ENCODE results near the gene KTI12. TPM values are rescaled to one million over a fixed set of nuclear protein-coding genes. Genes with fewer than 3 reads are reported as not detected.

Gene KTI12
- polyA plus RNA-seq, 1 of the 3 experiments (the other 2 are of a cell fraction) = 13.7 TPM

DNA sequence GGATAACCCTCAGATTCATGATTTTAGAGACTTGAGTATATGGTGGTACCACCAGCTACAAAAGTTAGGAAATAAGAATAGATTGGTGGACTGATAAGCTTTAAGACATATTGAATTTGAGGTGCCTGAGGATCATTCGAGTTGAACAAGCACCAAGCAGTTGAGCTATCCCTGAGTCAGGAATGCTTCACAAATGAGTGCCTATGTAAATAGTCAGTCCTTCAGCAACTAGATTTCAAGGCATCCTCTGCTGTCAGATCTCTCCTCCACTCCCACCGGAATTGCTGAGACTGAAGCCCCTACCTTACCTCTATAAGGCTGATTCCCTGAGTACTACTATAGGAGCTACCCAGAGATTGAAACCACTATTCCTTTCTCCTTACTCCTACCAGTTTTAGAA, 29.6 kb upstream of the KTI12 start:
- DNase-seq = no peak
- Histone ChIP-seq H3K4me2 (no peak overlapping the region), H3K79me2 (ENCODE audit: insufficient read depth) (peaks cover 82% of the 10 kb centered on the region), H2AFZ (ENCODE audit: low read depth) (no peak overlapping the region), H3K4me1 (ENCODE audit: control insufficient read depth in 1 of 2, insufficient read depth in 2 of 2, low read depth in 1 of 2, low read length in 1 of 2) (peaks cover 0 to 10% of the 10 kb centered on the region in 2 experiments; a peak in 3 of 4 replicates), H3K27me3 (ENCODE audit: insufficient read depth) (no peaks in the 10 kb centered on the region), H3K9ac (no peak overlapping the region), H4K20me1 (ENCODE audit: insufficient read depth) (peaks cover 17% of the 10 kb centered on the region; the same call in 1 of the 2 replicates), H3K27ac (ENCODE audit: low read depth in 2 of 2, low read length in 1 of 2) (no peak overlapping the region), H3K9me2 (no peaks in the 10 kb centered on the region), H3K4me3 (ENCODE audit: low read depth in 2 of 2, low read length in 1 of 2) (no peak overlapping the region), H3K36me3 (replicated peaks in 1 of 2; ENCODE audit: control insufficient read depth in 1 of 2, insufficient read depth in 2 of 2, low read length in 1 of 2) (peaks cover 59 to 78% of the 10 kb centered on the region in 2 experiments), H3K9me3 (no peaks in the 10 kb centered on the region), H3F3A (replicated peaks; ENCODE audit: insufficient read depth) (peaks cover 10% of the 10 kb centered on the region)
- CTCF ChIA-PET = no interaction called here
- POLR2A ChIA-PET = no interaction called here
- 100% methylated on average over 2 of the region's 2 CpGs for WGBS (ENCODE audit: low lambda C conversion rate)
- TF ChIP-seq TCF12 (IDR thresholded peaks at IDR 0.05) (no peak), MEF2A (IDR thresholded peaks at IDR 0.05; ENCODE audit: borderline replicate concordance, low read depth) (no peak), EZH2phosphoT487 (IDR thresholded peaks at IDR 0.05; ENCODE audit: borderline replicate concordance, low read depth) (no peak), SIN3A (IDR thresholded peaks at IDR 0.05; ENCODE audit: borderline replicate concordance, low read depth, low read length) (no peak), ELF1 (IDR thresholded peaks at IDR 0.05) (no peak), FOXJ3 (CRISPR knock-in tag; IDR thresholded peaks at IDR 0.05) (no peak), NFIC (IDR thresholded peaks at IDR 0.05; ENCODE audit: borderline replicate concordance) (no peak), RAD21 (IDR thresholded peaks at IDR 0.05; ENCODE audit: low read length) (no peak), GATA2 (CRISPR knock-in tag; IDR thresholded peaks at IDR 0.05) (no peak), NRF1 (IDR thresholded peaks at IDR 0.05; ENCODE audit: low read depth, low read length) (no peak), TAF1 (IDR thresholded peaks at IDR 0.05; ENCODE audit: borderline replicate concordance, low read depth, low read length) (no peak), SMC3 (IDR thresholded peaks at IDR 0.05; ENCODE audit: low read depth, low read length) (no peak)
- TF ChIP-seq, protein P1, sequence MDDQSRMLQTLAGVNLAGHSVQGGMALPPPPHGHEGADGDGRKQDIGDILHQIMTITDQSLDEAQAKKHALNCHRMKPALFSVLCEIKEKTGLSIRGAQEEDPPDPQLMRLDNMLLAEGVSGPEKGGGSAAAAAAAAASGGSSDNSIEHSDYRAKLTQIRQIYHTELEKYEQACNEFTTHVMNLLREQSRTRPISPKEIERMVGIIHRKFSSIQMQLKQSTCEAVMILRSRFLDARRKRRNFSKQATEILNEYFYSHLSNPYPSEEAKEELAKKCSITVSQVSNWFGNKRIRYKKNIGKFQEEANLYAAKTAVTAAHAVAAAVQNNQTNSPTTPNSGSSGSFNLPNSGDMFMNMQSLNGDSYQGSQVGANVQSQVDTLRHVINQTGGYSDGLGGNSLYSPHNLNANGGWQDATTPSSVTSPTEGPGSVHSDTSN (IDR thresholded peaks at IDR 0.05) = no peak
- TF ChIP-seq, protein P2, sequence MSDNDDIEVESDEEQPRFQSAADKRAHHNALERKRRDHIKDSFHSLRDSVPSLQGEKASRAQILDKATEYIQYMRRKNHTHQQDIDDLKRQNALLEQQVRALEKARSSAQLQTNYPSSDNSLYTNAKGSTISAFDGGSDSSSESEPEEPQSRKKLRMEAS (IDR thresholded peaks at IDR 0.05; ENCODE audit: low read depth) = no peak
- TF ChIP-seq, protein P3, sequence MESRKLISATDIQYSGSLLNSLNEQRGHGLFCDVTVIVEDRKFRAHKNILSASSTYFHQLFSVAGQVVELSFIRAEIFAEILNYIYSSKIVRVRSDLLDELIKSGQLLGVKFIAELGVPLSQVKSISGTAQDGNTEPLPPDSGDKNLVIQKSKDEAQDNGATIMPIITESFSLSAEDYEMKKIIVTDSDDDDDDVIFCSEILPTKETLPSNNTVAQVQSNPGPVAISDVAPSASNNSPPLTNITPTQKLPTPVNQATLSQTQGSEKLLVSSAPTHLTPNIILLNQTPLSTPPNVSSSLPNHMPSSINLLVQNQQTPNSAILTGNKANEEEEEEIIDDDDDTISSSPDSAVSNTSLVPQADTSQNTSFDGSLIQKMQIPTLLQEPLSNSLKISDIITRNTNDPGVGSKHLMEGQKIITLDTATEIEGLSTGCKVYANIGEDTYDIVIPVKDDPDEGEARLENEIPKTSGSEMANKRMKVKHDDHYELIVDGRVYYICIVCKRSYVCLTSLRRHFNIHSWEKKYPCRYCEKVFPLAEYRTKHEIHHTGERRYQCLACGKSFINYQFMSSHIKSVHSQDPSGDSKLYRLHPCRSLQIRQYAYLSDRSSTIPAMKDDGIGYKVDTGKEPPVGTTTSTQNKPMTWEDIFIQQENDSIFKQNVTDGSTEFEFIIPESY (IDR thresholded peaks at IDR 0.05; ENCODE audit: borderline replicate concordance, low read depth) = no peak

DNA sequence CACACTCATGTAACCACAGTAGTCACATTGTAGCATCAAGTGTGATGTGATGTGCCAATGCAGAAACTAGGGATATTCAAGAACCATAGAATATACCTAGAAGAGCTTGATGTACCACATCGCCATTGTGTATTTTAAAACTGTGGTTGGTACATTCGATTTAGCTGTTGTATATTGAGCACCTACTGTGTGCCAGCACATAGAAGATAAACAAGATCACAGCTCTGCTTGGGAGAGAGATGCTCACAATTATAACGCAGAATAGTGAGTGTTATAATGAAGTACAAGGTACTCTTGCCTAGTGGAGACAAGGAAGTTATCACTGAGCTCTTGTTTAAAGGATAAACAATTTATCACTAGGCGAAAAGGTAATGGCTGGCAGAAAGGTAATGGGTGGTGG, 27.2 kb upstream of the KTI12 start:
- POLR2A ChIA-PET = no interaction called here
- CTCF ChIA-PET = interaction anchor here (0.7 to 1.6 kb wide), 2 partner anchors 23 to 288 kb away, joined by 3 to 5 read pairs; no protein-coding TSS in a partner anchor

More for the DNA sequence above, 27.2 kb upstream of the KTI12 start:
- no peaks in the 10 kb centered on the region for H3K9me2 ChIP-seq
- peaks cover 9% of the 10 kb centered on the region; the same call in 1 of the 2 replicates for H4K20me1 ChIP-seq (ENCODE audit: insufficient read depth)
- peaks cover 9 to 21% of the 10 kb centered on the region in 2 experiments for H3K4me1 ChIP-seq (ENCODE audit: control insufficient read depth in 1 of 2, insufficient read depth in 2 of 2, low read depth in 1 of 2, low read length in 1 of 2)
- no peak overlapping the region for H3K27ac ChIP-seq (ENCODE audit: low read depth in 2 of 2, low read length in 1 of 2)
- no peak overlapping the region for H3K4me2 ChIP-seq
- H3K27me3 ChIP-seq (ENCODE audit: insufficient read depth) = no peaks in the 10 kb centered on the region
- peaks cover 87% of the 10 kb centered on the region for H3K79me2 ChIP-seq (ENCODE audit: insufficient read depth)
- DNase-seq = no peak
- TF ChIP-seq RAD21 (IDR thresholded peaks at IDR 0.05; ENCODE audit: low read length) (no peak), YY1 (IDR thresholded peaks at IDR 0.05; ENCODE audit: low read depth) (no peak), GABPA (IDR thresholded peaks at IDR 0.05; ENCODE audit: low read depth) (no peak), POLR2AphosphoS5 (IDR thresholded peaks at IDR 0.05; ENCODE audit: low read depth, low read length) (no peak)
- TF ChIP-seq, protein P2 (IDR thresholded peaks at IDR 0.05; ENCODE audit: low read depth) = no peak
- no peaks in the 10 kb centered on the region for H3K9me3 ChIP-seq
- H2AFZ ChIP-seq (ENCODE audit: low read depth) = no peak overlapping the region
- H3K9ac ChIP-seq = no peak overlapping the region
- 100% methylated on average over 4 of the region's 4 CpGs for WGBS (ENCODE audit: low lambda C conversion rate)
- no peak overlapping the region for H3K4me3 ChIP-seq (ENCODE audit: low read depth in 2 of 2, low read length in 1 of 2)
- H3K36me3 ChIP-seq (replicated peaks in 1 of 2; ENCODE audit: control insufficient read depth in 1 of 2, insufficient read depth in 2 of 2, low read length in 1 of 2) = peaks cover 45 to 62% of the 10 kb centered on the region in 2 experiments
- H3F3A ChIP-seq (replicated peaks; ENCODE audit: insufficient read depth) = peaks cover 6% of the 10 kb centered on the region

All from SK-N-SH (cell line).